PC-3 (cell line): ENCODE data around the gene KRT33A.

ENCODE experiments used
- EZH2 ChIP-seq: fragments of 300-600 bp; sonication (generic); IDR thresholded peaks from one replicate; pipeline ENCODE4 v1.6.1; 2017; ENCODE audit warnings: antibody characterized with exemption, mild to moderate bottlenecking, low read length; ENCODE audit not compliant: unreplicated experiment
- EZH2phosphoT487 ChIP-seq: fragments of 300-600 bp; sonication (generic); IDR thresholded peaks from 2 replicates; pipeline ENCODE4 v1.6.1; 2018; ENCODE audit warnings: mild to moderate bottlenecking, antibody characterized with exemption, low read length, borderline replicate concordance
- TF ChIP-seq, protein P1 (sequence below): fragments of 300-600 bp; sonication (generic); conservative IDR thresholded peaks from 2 replicates; pipeline ENCODE4 v1.5.1; 2017; ENCODE audit warnings: antibody characterized with exemption, low read depth, mild to moderate bottlenecking, low read length

DNA sequence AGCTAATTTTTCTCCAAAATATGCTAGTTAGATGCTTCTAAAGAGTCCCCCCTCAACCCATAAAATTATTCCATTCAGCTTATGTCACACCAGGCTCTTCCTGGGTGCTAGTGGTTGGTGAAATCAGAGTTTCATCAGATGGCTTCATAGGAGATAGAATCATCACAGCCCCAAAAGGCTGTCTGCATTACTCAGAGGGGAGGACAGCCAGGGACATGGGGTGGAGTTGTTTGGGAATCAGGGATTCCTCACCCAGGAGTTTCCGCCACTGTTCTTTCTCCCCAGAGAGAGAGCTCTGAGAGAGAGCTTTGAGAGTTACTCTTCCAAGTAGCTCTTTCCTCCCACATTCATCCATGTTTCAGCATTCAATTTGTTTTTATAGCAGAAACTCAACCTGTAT lies 31.8 kb upstream of the KRT33A start:
- TF ChIP-seq, protein P1, sequence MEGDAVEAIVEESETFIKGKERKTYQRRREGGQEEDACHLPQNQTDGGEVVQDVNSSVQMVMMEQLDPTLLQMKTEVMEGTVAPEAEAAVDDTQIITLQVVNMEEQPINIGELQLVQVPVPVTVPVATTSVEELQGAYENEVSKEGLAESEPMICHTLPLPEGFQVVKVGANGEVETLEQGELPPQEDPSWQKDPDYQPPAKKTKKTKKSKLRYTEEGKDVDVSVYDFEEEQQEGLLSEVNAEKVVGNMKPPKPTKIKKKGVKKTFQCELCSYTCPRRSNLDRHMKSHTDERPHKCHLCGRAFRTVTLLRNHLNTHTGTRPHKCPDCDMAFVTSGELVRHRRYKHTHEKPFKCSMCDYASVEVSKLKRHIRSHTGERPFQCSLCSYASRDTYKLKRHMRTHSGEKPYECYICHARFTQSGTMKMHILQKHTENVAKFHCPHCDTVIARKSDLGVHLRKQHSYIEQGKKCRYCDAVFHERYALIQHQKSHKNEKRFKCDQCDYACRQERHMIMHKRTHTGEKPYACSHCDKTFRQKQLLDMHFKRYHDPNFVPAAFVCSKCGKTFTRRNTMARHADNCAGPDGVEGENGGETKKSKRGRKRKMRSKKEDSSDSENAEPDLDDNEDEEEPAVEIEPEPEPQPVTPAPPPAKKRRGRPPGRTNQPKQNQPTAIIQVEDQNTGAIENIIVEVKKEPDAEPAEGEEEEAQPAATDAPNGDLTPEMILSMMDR = no peak
- TF ChIP-seq EZH2phosphoT487 (no peak), EZH2 (no peak)
